ENCODE results near the gene HIPK3.
"Not testable (repeated sequence)": the region's sequence is repeated elsewhere in the genome, so short reads cannot be mapped to it uniquely, and the experiment has no call there.

Gene HIPK3

GRCh38 chr11:33258631-33259205 is 1.5 kb downstream of the HIPK3 start:
- peak; percentile 24 for DNase-seq (ENCODE audit: low read depth, low spot score)

- DNase-seq (ENCODE audit: low read depth, low spot score) = no peak
Observed at GRCh38 chr11:33259869-33260268, 2.7 kb downstream of the HIPK3 start.

DNA sequence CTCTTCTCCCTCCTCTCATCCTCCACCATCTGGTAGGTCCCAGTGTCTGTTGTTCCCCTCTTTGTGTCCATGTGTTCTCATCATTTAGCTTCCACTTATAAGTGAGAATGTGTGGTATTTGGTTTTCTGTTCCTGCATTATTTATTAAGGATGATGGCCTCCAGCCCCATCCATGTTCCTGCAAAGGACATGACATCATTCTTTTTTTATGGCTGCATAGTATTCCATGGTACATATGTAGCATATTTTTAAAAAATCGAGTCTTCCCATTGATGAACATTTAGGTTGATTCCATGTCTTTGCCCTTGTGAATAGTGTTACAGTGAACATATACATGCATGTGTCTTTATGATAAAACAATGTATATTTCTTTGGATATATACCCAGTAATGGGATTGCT is 4.2 kb downstream of the HIPK3 start:
- not testable (repeated sequence) for DNase-seq (ENCODE audit: low read depth, low spot score)

DNA sequence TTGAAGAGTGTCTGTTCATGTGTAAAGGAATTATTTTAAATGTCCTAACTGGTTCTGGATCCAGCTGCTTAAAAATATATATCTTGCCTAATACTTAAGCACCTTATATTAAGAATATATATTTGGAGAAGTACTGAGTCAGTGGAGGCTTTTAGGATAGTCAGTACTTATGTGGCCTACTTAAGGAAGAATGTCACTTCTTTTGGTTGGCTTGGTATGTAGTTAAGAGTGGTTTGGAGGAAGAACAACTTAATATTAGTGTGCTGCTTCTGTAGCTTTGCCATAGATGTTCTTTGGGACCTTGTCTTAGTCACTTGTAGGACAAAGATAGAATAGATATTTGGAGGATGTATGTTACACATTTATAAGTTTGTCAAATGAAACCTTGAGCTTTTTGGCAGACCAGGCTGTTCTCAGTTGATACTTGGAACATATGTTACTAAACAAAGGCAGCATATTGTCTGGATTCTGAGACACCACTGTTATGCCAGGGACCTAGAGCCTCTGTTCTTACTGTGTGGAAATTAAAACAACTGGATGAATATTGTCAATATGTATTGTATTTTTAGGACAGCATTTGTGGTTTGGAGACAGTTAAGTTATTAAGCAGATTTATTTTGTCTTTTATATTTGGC is 4.9 kb downstream of the HIPK3 start:
- no peak for DNase-seq (ENCODE audit: low read depth, low spot score)

DNA sequence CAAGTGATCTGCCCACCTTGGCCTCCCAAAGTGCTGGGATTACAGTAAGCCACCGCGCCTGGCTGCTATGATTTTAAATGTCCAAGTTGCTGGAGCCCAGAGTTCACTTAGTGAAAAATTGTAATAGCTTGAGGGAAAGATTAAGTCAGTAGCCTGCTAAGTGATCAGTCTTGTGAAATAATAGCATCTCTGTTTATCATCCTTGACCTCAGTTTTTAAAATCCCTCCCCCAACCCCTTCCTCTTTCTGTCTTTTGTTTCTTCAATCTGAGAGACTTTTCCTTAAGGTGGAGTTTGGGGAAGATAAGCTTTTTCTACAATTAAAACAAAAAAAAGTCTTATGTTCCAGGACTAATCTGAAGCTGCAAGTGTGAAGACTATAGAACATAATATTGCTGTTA is 6.4 kb downstream of the HIPK3 start:
- no peak for DNase-seq (ENCODE audit: low read depth, low spot score)

GRCh38 chr11:33264926-33265325 is 7.7 kb downstream of the HIPK3 start:
- DNase-seq (ENCODE audit: low read depth, low spot score) = no peak

- DNase-seq (ENCODE audit: low read depth, low spot score) = no peak
Observed at GRCh38 chr11:33266393-33267215, 9.4 kb downstream of the HIPK3 start.

GRCh38 chr11:33268945-33269540 is 11.9 kb downstream of the HIPK3 start:
- no peak for DNase-seq (ENCODE audit: low read depth, low spot score)

DNA sequence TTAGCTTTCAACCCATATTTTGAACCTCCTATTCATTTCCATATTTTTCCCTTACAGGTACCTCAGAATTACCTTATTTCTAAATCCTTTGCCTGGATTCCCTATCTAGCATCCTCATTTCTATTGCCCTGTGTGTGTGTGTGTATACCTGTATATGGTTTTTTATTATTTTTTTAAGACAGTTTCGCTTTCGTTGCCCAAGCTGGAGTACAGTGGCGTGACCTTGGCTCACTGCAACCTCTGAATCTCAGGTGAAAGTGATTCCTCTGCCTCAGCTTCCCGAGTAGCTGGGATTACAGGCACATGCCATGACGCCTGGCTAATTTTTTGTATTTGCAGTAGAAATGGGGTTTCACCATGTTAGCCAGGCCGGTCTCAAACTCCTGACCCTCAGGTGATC is 12.6 kb downstream of the HIPK3 start:
- DNase-seq (ENCODE audit: low read depth, low spot score) = no peak

- DNase-seq (ENCODE audit: low read depth, low spot score) = no peak
Observed at GRCh38 chr11:33271059-33271458, 13.9 kb downstream of the HIPK3 start.

- DNase-seq (ENCODE audit: low read depth, low spot score) = no peak
Observed at GRCh38 chr11:33272338-33273107, 15.3 kb downstream of the HIPK3 start.

DNA sequence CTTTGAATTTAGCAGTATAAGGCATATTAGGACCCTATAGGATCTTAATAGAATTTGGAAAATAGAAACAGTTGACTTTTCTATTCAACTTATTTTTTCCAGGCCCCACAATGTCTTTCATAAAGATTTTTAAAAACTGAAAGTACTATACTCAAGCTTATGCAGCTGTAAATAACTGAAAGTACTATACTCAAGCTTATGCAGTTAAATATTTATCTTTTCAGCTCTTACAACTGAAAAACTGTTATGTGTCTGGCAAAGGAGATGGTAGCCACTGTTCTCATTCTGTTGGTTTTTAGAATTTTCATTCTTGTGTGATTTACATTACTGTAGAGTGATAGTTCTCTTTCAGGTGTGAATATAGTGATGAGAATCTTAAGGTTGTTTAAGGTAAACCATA is 16.5 kb downstream of the HIPK3 start:
- DNase-seq (ENCODE audit: low read depth, low spot score) = no peak

- DNase-seq (ENCODE audit: low read depth, low spot score) = no peak
Observed at GRCh38 chr11:33280411-33280810, 23.2 kb downstream of the HIPK3 start.

GRCh38 chr11:33281758-33282157 is 24.6 kb downstream of the HIPK3 start:
- DNase-seq (ENCODE audit: low read depth, low spot score) = no peak

DNA sequence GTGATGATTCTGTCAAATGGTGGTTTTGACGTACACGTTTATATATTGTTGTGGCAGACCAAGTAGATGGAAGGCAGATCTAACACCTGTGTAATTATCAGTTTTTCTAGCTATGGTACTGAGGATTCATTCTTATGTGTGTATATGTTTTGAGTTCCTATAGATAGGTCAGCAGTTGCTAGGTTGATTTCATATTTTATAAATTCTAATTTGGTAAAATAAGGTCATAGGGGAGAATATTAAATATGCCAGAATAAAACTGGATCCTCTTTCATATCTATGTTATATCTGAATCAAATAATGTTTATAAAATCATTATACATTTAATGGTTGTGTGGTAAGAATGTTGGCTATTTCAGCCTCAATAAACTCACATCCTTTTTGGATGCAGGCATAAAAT is 27.6 kb downstream of the HIPK3 start:
- no peak for DNase-seq (ENCODE audit: low read depth, low spot score)

GRCh38 chr11:33290319-33290718 is 33.1 kb downstream of the HIPK3 start:
- no peak for DNase-seq (ENCODE audit: low read depth, low spot score)

DNA sequence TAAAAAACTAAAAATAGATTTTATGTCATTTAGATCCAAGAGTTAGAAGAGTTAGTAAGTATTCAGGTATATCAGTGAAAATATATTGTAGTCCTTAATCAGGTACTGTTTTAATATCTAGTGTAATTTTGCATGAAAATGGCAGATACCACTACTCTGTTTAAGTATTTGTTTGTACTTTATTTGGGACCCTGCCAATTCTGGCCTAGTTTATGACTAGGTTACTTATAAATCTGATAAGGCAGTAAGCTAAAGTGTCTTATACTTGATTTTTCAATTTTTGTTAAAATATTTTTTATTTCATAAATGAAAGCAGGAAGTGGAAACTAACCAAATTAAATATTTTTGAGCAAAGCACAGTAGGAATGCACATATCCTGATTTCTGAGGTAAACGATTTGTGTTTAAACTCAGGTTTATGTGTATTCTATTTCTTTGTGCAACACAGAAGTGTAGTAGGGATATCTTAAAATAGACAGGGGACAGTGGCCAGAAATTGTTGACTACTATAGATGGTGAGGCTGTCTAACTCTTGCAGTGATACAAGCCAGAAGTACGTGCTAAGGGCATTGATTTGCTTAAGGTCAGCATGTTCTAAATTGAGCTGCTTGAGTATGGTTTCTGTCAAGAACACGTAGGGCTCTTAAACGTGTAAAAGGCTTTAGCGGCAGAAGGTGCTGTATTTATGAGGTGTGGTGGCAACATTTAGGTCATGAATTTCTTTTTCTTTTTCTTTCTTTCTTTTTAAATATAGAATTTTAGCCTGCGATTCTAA is 34.0 kb downstream of the HIPK3 start:
- DNase-seq (ENCODE audit: low read depth, low spot score) = no peak

- no peak for DNase-seq (ENCODE audit: low read depth, low spot score)
Observed at GRCh38 chr11:33292311-33292710, 35.1 kb downstream of the HIPK3 start.

- no peak for DNase-seq (ENCODE audit: low read depth, low spot score)
Observed at GRCh38 chr11:33294224-33294623, 37.0 kb downstream of the HIPK3 start.

GRCh38 chr11:33294797-33295196 is 37.6 kb downstream of the HIPK3 start:
- no peak for DNase-seq (ENCODE audit: low read depth, low spot score)

- no peak for DNase-seq (ENCODE audit: low read depth, low spot score)
Observed at GRCh38 chr11:33296695-33297094, 39.5 kb downstream of the HIPK3 start.
